HG03442 (cell line): Measurements from ENCODE around the gene CIC.

Source experiments
- ATAC-seq: cut with Tn5 transposase; IDR thresholded peaks from one replicate; pipeline ENCODE4 v1.9.1; 2021; ENCODE audit warnings: mild to moderate bottlenecking, moderate library complexity; ENCODE audit not compliant: unreplicated experiment

The CIC gene

DNA sequence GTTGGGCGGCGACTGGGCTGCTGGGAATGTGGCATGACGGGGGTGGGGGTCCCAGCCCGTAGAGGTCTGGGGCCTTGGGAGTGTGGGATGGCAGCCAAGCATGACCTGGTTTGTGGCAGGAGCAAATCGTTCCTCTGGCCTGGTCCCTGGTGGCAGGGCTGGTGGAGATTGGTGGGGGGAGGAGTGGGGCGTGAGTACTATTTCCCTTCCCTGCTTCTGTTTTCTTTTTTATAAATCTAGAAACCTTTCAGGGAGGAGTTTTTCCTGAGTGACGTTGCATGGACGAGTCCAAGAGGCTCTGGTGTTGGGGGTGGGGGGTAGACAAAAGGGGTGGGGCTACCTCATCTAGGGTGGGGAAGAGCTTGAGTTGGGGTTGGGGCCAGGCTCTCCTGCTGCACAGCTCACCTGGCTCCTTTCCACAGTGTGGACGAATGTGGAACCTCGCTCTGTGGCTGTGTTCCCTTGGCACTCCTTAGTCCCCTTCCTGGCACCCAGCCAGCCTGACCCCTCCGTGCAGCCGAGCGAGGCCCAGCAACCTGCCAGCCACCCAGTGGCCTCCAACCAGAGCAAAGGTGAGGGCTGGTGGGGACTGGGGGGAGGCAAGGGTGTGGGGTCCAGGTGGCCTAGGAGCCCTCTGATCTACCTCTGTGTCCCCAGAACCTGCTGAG, 17.4 kb downstream of the CIC start:
- no peak for ATAC-seq

DNA sequence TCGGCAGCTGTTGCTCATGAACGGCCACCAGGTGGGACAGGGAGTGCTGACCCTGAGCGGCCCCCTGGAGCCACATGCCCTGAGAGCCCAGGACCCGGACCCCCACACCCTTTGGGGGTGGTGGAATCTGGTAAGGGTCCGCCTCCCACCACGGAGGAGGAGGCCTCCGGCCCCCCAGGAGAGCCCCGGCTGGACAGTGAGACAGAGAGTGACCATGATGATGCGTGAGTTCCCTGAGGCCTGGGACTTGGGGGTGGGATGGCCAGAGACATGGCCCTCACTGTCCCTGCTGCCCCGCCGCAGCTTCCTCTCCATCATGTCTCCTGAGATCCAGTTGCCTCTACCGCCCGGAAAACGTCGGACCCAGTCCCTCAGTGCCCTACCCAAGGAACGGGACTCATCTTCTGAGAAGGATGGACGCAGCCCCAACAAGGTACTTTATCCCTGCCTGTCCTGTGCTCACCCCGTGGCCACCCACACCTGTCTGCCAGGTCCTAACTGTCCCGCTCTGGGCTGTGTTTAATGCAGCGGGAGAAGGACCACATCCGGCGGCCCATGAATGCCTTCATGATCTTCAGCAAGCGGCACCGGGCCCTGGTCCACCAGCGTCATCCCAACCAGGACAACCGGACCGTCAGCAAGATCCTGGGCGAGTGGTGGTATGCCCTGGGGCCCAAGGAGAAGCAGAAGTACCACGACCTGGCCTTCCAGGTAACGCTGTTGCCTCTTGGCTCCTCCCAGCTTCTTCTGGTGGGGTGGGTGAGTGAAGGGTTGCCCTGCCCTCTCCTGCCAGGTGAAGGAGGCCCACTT, 18.2 kb downstream of the CIC start:
- no peak for ATAC-seq

DNA sequence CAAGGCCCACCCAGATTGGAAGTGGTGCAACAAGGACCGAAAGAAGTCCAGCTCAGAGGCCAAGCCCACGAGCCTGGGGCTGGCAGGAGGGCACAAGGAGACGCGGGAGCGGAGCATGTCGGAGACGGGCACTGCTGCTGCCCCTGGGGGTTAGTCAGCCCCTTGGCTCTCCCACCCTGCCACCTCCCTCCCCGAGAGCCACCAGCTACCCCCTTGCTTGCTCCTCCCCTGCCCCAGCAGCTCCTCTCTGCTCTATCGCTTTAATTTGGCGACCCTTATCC, 18.7 kb downstream of the CIC start:
- ATAC-seq = no peak

DNA sequence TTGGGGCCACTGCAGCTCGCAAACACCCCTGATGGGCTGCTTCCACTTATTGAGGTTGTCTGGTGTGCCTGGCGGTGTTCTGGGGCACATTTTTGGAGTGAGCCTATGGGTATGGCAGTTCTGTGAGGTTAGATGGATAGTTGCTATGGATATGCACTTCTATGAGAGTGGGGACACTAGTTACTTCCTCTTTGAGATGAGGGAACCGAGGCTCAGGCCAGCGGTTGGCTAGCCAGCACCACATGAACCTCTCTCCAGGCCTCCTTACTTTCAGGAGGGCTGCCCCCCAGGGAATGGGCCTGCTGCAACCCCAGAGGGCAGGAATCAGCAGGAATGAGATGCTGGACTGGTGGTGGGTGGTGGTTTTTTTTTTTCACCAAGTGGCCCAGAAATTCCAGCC, 19.3 kb downstream of the CIC start:
- ATAC-seq = no peak

DNA sequence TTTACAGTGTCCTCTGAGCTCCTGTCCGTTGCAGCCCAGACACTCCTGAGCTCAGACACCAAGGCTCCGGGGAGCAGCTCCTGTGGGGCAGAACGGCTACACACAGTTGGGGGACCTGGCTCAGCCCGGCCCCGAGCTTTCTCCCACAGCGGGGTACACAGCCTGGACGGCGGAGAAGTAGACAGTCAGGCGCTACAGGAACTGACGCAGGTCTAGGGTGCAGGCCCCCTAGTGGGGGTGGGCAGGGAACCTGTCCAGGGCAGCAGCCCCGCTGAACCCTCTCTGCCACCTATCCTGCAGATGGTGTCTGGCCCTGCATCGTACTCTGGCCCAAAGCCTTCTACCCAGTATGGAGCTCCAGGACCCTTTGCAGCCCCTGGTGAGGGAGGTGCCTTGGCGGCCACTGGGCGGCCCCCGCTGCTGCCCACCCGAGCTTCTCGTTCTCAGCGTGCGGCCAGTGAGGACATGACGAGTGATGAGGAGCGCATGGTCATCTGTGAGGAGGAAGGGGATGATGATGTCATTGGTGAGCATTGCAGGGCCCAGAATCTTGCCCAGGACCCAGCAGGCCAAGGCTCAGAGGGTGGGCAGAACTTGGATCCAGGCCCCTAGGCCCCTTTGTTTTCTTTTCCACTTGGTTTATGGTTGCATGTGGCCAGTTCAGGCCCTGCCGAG, 20.0 kb downstream of the CIC start:
- no peak for ATAC-seq

DNA sequence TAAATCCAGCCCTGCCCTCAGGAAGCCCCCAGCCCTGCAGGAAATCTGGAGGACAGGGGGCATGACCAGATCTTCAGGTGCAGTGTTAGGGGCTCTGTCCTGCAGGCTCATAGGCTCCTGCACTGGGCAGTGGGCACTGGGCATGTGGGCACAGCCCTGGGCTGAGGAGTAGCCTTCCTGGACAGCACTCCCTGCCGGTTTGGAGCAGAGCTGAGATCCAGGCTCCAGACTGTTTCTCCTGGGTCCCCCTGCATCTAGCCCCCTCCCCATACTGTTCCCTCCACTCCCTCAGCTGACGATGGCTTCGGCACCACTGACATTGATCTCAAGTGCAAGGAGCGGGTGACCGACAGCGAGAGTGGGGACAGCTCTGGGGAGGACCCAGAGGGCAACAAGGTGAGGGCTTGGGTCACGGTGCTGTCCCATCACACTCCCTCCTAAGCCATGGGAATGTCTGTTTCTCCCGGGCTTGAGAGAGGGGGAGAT, 20.5 kb downstream of the CIC start:
- ATAC-seq = no peak

DNA sequence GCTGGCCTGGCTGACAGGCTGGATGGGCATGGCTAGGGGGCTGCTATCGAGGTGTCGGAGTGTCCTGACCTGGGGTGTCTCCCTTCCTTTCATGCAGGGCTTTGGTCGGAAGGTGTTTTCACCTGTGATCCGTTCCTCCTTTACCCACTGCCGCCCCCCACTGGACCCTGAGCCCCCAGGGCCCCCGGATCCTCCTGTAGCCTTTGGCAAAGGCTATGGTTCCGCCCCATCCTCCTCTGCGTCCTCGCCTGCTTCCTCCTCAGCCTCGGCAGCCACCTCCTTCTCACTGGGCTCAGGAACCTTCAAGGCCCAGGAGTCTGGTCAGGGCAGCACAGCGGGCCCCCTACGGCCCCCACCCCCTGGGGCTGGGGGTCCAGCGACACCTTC, 21.1 kb downstream of the CIC start:
- ATAC-seq = no peak

DNA sequence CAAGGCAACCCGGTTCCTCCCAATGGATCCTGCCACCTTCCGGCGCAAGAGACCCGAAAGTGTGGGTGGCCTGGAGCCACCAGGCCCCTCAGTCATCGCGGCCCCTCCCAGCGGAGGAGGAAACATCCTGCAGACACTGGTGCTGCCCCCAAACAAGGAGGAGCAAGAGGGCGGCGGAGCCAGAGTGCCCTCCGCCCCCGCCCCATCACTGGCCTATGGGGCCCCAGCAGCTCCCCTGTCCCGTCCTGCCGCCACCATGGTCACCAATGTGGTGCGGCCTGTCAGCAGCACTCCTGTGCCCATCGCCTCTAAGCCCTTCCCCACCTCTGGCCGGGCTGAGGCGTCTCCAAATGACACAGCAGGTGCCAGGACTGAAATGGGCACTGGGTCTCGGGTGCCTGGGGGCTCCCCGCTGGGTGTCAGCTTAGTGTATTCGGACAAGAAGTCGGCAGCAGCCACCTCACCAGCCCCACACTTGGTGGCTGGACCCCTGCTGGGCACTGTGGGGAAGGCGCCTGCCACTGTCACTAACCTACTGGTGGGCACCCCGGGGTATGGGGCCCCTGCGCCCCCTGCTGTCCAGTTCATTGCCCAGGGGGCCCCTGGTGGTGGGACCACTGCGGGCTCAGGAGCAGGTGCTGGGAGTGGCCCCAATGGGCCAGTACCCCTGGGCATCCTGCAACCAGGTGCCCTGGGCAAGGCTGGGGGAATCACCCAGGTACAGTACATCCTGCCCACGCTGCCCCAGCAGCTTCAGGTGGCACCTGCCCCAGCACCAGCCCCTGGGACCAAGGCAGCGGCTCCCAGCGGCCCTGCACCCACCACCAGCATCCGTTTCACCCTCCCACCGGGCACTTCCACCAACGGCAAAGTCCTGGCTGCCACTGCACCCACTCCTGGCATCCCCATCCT, 21.7 kb downstream of the CIC start:
- no peak for ATAC-seq

DNA sequence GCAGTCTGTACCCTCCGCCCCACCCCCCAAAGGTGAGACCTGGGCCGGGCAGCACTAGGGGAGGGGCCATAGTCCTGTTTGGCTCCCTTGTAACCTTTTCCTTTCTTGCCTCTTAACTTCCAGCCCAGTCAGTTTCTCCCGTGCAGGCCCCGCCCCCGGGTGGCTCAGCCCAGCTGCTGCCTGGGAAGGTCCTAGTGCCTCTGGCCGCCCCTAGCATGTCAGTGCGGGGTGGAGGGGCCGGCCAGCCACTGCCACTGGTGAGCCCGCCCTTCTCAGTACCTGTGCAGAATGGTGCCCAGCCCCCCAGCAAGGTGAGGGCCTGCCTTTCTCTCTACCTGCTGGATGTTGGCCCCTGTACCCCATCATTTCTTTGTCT, 22.4 kb downstream of the CIC start:
- no peak for ATAC-seq

DNA sequence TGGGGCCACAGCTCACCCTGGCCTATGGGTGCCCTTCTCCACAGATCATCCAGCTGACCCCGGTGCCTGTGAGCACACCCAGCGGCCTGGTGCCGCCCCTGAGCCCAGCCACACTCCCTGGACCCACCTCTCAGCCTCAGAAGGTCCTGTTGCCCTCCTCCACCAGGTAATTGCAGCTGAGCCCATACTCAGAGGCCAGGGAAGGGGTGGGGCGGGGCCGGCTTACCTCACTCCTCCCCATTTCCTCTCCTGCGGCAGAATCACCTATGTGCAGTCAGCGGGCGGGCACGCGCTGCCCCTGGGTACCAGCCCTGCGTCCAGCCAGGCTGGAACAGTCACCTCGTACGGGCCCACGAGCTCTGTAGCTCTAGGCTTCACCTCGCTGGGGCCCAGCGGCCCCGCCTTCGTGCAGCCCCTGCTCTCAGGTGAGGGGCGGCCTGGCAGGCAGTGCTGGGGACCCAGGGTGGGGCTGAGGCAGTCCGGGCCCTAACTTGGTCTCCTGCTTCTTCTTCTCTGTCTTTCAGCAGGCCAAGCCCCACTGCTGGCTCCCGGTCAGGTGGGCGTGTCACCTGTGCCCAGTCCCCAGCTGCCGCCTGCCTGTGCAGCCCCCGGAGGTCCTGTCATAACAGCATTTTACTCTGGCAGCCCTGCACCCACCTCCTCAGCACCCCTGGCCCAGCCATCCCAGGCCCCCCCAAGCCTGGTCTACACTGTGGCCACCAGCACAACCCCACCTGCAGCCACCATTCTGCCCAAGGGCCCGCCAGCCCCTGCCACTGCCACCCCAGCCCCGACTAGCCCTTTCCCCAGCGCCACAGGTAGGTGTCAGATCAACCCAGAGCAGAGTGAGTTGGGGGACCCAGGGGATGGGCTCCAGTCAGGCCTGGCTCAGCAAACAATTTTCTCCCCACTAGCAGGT, 23.2 kb downstream of the CIC start:
- ATAC-seq = no peak

DNA sequence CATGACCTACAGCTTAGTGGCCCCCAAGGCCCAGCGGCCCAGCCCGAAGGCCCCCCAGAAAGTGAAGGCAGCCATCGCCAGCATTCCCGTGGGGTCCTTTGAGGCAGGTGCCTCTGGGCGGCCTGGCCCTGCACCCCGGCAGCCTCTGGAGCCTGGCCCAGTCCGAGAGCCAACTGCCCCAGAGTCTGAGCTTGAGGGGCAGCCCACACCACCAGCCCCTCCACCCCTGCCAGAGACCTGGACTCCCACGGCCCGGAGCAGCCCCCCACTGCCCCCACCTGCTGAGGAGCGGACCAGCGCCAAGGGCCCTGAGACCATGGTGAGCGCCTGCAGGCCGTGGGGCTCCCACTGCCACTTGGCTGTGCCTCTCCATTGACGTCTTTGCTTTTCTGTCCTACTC, 23.9 kb downstream of the CIC start:
- no peak for ATAC-seq

DNA sequence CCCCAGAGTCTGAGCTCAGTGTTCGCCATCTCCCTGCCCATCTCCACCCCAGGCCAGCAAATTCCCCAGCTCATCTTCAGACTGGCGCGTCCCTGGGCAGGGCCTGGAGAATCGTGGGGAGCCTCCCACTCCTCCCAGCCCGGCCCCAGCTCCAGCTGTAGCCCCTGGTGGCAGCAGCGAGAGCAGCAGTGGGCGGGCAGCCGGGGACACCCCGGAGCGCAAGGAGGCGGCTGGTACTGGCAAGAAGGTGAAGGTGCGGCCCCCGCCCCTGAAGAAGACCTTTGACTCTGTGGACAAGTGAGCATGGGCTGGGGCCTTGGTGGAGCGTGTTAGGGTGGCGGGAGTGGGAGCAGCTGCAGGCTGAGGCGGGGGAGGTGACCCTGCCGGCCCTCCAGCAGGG, 24.5 kb downstream of the CIC start:
- no peak for ATAC-seq

DNA sequence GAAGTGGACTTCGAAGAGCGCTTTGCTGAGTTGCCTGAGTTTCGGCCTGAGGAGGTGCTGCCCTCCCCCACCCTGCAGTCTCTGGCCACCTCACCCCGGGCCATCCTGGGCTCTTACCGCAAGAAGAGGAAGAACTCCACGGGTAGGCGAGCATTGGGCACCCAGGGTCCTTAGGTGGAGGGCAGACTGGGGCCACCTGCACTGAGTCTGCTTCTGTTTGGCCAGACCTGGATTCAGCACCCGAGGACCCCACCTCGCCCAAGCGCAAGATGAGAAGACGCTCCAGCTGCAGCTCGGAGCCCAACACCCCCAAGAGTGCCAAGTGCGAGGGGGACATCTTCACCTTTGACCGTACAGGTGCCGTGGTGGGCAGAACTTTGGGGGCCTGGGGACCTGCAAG, 24.9 kb downstream of the CIC start:
- ATAC-seq = no peak

DNA sequence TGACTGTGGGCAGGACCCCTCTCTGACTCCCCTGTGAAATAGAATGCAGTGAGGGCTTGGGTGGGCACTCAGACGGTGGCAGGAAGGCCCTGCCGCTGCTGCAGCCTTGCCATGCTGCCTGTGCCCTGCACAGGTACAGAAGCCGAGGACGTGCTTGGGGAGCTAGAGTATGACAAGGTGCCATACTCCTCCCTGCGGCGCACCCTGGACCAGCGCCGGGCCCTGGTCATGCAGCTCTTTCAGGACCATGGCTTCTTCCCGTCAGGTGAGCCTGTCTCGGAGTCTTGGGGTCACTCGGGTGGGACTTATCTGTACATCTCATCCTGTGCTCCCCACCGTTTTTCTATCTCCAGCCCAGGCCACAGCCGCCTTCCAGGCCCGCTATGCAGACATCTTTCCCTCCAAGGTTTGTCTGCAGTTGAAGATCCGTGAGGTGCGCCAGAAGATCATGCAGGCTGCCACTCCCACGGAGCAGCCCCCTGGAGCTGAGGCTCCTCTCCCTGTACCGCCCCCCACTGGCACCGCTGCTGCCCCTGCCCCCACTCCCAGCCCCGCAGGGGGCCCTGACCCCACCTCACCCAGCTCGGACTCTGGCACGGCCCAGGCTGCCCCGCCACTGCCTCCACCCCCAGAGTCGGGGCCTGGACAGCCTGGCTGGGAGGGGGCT, 25.6 kb downstream of the CIC start:
- no peak for ATAC-seq

DNA sequence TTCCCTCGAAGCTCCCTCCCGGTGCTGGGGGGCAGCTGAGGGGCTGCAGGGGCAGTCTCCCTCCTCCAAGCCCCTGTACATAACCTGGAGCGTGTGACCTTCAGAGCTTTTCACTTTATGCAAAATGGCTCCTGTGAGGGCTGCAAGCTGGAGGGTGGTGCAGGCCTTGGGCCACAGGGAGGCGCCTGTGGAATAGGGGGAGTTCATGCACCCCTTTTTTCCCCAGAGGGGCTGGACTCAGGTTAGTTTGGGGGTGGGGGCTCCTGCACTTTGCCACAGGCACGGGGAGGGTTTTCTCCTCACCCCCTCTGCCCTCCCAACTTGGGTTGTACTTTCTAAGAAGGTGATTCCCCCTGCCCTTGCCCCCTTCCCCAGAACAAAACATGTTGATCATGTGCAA, 26.3 kb downstream of the CIC start:
- no peak for ATAC-seq

DNA sequence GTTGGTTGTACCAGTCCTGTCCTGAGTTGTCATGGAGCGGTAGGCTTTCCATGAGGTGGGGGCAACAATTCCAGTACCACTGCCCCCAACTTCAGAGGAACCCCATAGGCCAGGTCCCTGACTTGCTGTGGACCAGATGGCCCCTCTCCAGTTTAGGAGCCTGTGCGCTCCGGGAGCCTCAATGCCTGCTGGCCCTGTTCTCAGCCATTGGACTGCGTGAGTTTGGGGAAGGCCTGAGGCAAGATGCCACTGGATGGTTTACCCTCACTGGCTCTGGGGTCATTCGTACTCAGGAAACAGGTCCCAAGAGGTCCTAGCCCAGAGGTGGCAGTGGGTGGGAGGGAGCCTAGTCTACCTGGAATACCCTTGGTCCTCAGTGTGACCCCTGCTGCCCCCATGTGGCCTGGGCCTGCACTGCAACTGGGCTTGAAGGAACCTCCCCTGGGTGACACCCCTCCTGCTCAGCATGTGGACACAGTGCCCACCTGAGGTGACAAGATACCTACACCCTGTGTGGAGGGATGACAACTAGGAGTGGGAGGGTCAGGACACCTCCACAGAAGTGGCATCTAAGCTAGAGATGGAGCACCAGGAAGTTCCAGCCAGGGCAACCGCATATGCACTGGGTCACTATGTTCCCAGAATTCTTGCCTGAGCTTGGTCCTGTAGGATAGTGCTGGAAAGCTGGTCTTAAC, 26.9 kb downstream of the CIC start:
- no peak for ATAC-seq

DNA sequence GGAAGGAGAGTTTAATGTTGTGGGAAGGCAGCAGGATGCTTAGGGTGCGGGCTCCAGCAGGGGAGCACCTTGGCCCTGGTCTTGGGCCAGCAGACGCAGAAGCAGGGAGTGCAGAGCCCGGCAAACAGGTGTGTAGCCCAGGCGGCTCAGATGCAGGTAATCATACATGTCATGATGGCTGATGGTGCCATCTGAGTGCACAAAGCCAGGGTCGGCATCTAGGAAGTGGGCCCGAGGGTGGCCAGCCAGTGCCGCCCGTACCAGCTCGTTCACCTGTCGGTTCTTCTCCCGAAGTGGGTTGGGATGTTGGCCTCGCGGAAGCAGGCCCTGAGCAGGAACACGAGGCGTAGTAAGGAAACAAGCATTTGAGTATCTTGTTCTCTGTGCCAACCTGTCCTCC, 28.0 kb downstream of the CIC start:
- ATAC-seq = no peak

DNA sequence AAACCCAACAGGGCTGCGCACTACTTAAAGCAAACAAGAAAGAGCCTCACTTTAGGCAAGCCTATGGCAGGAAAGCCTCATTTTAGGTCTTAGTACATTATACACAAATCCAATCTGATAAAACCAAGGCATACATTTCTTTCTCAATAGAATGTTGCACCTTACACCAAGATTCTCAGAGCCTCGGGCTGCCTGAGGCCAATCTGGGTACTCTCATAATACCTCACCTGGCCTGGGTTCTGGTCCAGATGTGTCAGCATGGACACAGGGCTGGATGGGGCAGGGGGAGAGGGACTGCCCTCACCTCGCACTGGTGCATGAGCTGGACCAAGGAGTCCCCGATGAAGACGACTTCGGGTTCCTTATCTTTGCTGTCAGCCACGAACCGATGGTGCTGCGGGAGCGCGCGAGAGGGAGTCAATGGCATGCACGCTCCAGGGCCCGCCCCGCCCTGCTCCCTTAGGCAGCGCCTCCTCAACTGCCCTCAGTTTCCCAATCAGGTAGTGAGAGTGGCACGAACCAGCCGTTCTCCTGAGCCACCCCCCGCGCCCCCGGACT, 32.7 kb downstream of the CIC start, which contains the start of gene PRR19:
Gene PRR19, plus strand, starts transcription at position 487 of the 558 bp plus-strand sequence. CDS start 7,453 bp downstream, outside the sequence.
- ATAC-seq = no peak

DNA sequence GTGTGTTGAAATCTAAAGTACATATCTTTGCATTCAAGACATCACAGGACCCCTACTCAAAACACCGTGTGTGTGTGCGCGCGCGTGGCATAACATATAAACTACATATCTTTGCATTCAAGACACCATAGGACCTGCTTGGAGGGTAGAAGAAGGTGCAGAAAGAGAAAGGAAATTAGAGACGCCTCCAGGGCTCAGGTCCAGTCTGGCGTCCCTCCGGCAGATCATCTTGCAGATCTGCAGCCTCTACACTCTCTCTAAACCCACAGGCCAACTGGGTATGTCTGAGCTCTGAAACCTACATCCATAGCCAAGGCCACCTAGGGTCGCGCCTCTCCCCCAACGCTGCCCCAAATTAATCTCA, 34.0 kb downstream of the CIC start:
- ATAC-seq = no peak
